K562 (cell line): ENCODE results near the gene GAPDHS. TPM values are rescaled to one million over a fixed set of nuclear protein-coding genes. Genes with fewer than 3 reads are reported as not detected.

Source experiments
- ATAC-seq: fragments of 200-7000 bp; cut with Tn5 transposase; 3 replicates; pipeline ENCODE4 v1.9.1; 2020; ENCODE audit warnings: moderate library complexity
- BruUV-seq: library from RNA; stranded (reverse); fragments of 400-500 nt; replicated peaks from 2 replicates; lab custom pipeline; 2021; lab: Mats Ljungman, UMichigan
- CTCF ChIA-PET: fragments of 300-600 bp; formaldehyde crosslinking; extraction: SDS; loops from one replicate; lab custom pipeline; 2021; ENCODE audit warnings: low intra/inter-chr PET ratio; lab: Yijun Ruan, JAX
- POLR2A ChIA-PET: fragments of 300-600, 350-650 bp; sonication (Branson Sonifier 250); formaldehyde crosslinking; extraction: SDS; loops from one replicate; lab custom pipeline; 2021; ENCODE audit warnings: antibody characterized with exemption, inconsistent platforms; lab: Yijun Ruan, JAX
- DNase-seq, 4 experiments: peaks; one replicate each; pipeline versions ENCODE4 v3.0.0 to v3.0.0-alpha.2; 2011 to 2018; ENCODE audit warnings: low spot score in 3 of 4, mixed read lengths in 3 of 4; ENCODE audit errors: extremely low read depth in 1 of 4
- FAIRE-seq: peaks from 2 replicates; lab custom pipeline; 2011; peaks lifted over from hg19 to GRCh38; lab: Jason Lieb, UNC
- H2AFZ ChIP-seq: 2 replicates; pipeline ENCODE4 v1.6.0; 2011; ENCODE audit warnings: low read depth, low read length, control low read depth, inconsistent platforms
- H3K27ac ChIP-seq: fragments of 200-600 bp; 3 replicates; pipeline ENCODE4 v1.8.0; 2011; ENCODE audit warnings: low read depth, mild to moderate bottlenecking, control low read depth, inconsistent platforms, low read length, moderate library complexity, mixed read lengths; ENCODE audit errors: extremely low read depth
- H3K27me3 ChIP-seq, 2 experiments: fragments of 300-600 bp in 1 of 2; 2 replicates in 1 of 2; 3 replicates in 1 of 2; pipeline versions ENCODE4 v1.6.0 to v1.8.0; 2011; ENCODE audit warnings: inconsistent platforms in 2 of 2, low read length in 2 of 2, mild to moderate bottlenecking in 1 of 2, mixed read lengths in 1 of 2, moderate library complexity in 1 of 2; ENCODE audit not compliant: control insufficient read depth in 2 of 2, insufficient read depth in 2 of 2
- H3K36me3 ChIP-seq: fragments of 300-600 bp; 3 replicates; pipeline ENCODE4 v1.8.0; 2011; ENCODE audit warnings: mild to moderate bottlenecking, low read length, inconsistent platforms; ENCODE audit not compliant: control insufficient read depth, insufficient read depth
- H3K4me1 ChIP-seq, 2 experiments: fragments of 200-600 bp in 1 of 2; replicated peaks in 1 of 2; 2 replicates in 1 of 2; 3 replicates in 1 of 2; pipeline versions ENCODE4 v1.5.1 to v1.8.0; 2011; ENCODE audit warnings: inconsistent platforms in 2 of 2, low read length in 2 of 2, mild to moderate bottlenecking in 1 of 2, mixed read lengths in 1 of 2, moderate library complexity in 1 of 2; ENCODE audit not compliant: control insufficient read depth in 2 of 2, insufficient read depth in 2 of 2
- H3K4me2 ChIP-seq: 2 replicates; pipeline ENCODE4 v1.6.1; 2011; ENCODE audit warnings: low read length, control low read depth, inconsistent platforms, mixed read lengths; ENCODE audit not compliant: insufficient read depth
- H3K4me3 ChIP-seq: fragments of 200-600 bp; sonication (generic), shearing (Covaris generic); 2 replicates; pipeline ENCODE4 v1.5.1; 2016; ENCODE audit warnings: control low read depth, inconsistent platforms
- H3K79me2 ChIP-seq: fragments of 200-600 bp; 3 replicates; pipeline ENCODE4 v1.8.0; 2011; ENCODE audit warnings: low read length, inconsistent platforms; ENCODE audit not compliant: control insufficient read depth, insufficient read depth
- H3K9ac ChIP-seq, 2 experiments: 2 replicates each; pipeline versions ENCODE4 v1.6.0 to v1.6.1; 2011; ENCODE audit warnings: low read depth in 2 of 2, low read length in 2 of 2, control low read depth in 1 of 2, inconsistent platforms in 1 of 2, mild to moderate bottlenecking in 1 of 2, mixed read lengths in 1 of 2; ENCODE audit not compliant: insufficient read depth in 1 of 2
- H3K9me1 ChIP-seq: one replicate; pipeline ENCODE4 v1.6.0; 2011; ENCODE audit warnings: inconsistent platforms, mild to moderate bottlenecking, low read length, moderate library complexity; ENCODE audit not compliant: control insufficient read depth, insufficient read depth
- H3K9me3 ChIP-seq: replicated peaks from 2 replicates; pipeline ENCODE4 v1.5.1; 2011; ENCODE audit warnings: low read depth, low read length, inconsistent platforms; ENCODE audit not compliant: control insufficient read depth, insufficient read depth
- H4K20me1 ChIP-seq: replicated peaks from 2 replicates; pipeline ENCODE4 v1.6.1; 2011; ENCODE audit warnings: low read length, inconsistent platforms, mixed read lengths; ENCODE audit not compliant: control insufficient read depth, insufficient read depth
- CBX8 ChIP-seq: fragments of 200-600 bp; sonication (generic); IDR thresholded peaks from 2 replicates; pipeline ENCODE4 v1.6.1; 2012; ENCODE audit warnings: borderline replicate concordance, mixed run types, low read depth, mild to moderate bottlenecking, moderate library complexity, mixed read lengths, low read length, control low read depth, inconsistent platforms; ENCODE audit not compliant: poor library complexity, severe bottlenecking; ENCODE audit errors: extremely low read depth
- EHMT2 ChIP-seq: fragments of 450-650 bp; IDR thresholded peaks from 2 replicates; pipeline ENCODE4 v1.6.1; 2018; ENCODE audit warnings: antibody characterized with exemption
- ESRRA ChIP-seq: fragments of 450-650 bp; IDR thresholded peaks from 2 replicates; pipeline ENCODE4 v1.6.1; 2014; ENCODE audit warnings: low read depth, mild to moderate bottlenecking, moderate library complexity, borderline replicate concordance
- ESRRB ChIP-seq: fragments of 250-450 bp; sonication (Bioruptor Pico); IDR thresholded peaks from 2 replicates; pipeline ENCODE4 v1.5.0; 2020; ENCODE audit warnings: mild to moderate bottlenecking, moderate library complexity, borderline replicate concordance
- HNRNPLL ChIP-seq: fragments of 200-400 bp; formaldehyde crosslinking; IDR thresholded peaks from 2 replicates; pipeline ENCODE4 v1.6.1; 2017; ENCODE audit warnings: low read length, low read depth, mild to moderate bottlenecking; ENCODE audit not compliant: poor library complexity, severe bottlenecking
- MYBL2 ChIP-seq, 2 experiments: fragments of 450-650 bp in 1 of 2; sonication (generic) in 1 of 2; formaldehyde crosslinking in 1 of 2; IDR thresholded peaks; 2 replicates each; pipeline versions ENCODE4 v1.6.1 to v1.8.1; 2017 to 2022; ENCODE audit warnings: borderline replicate concordance in 1 of 2, inconsistent platforms in 1 of 2, low read depth in 1 of 2, mild to moderate bottlenecking in 1 of 2, missing genetic modification reagents in 1 of 2, moderate library complexity in 1 of 2
- PATZ1 ChIP-seq: fragments of 250-450 bp; sonication (Bioruptor Pico); IDR thresholded peaks from 2 replicates; pipeline ENCODE4 v1.5.0; 2020; ENCODE audit warnings: mild to moderate bottlenecking, borderline replicate concordance
- POLR2G ChIP-seq: fragments of 200-400 bp; formaldehyde crosslinking; IDR thresholded peaks from 2 replicates; pipeline ENCODE4 v1.6.1; 2017; ENCODE audit warnings: low read depth, mild to moderate bottlenecking, antibody characterized with exemption, low read length, moderate library complexity
- RBM25 ChIP-seq: fragments of 200-400 bp; formaldehyde crosslinking; IDR thresholded peaks from 2 replicates; pipeline ENCODE4 v1.6.1; 2018; ENCODE audit warnings: low read length, low read depth, moderate library complexity; ENCODE audit not compliant: severe bottlenecking
- TBL1XR1 ChIP-seq, 2 experiments: IDR thresholded peaks; 2 replicates each; pipeline ENCODE4 v1.6.1; 2012; ENCODE audit warnings: improper control_type of control experiment in 2 of 2, low read length in 2 of 2, mild to moderate bottlenecking in 1 of 2
- TEAD4 ChIP-seq, 2 experiments: sonication (generic) in 1 of 2; formaldehyde crosslinking in 1 of 2; IDR thresholded peaks; 2 replicates each; pipeline versions ENCODE4 v1.6.1 to v1.8.0; 2012 to 2022; ENCODE audit warnings: borderline replicate concordance in 1 of 2, inconsistent platforms in 1 of 2, low read length in 1 of 2, mild to moderate bottlenecking in 1 of 2, missing genetic modification reagents in 1 of 2
- TSC22D4 ChIP-seq: fragments of 450-650 bp; IDR thresholded peaks from 2 replicates; pipeline ENCODE4 v1.6.1; 2016; ENCODE audit warnings: missing genetic modification characterization, missing biosample characterization, control low read depth
- YBX1 ChIP-seq: fragments of 450-650 bp; IDR thresholded peaks from 2 replicates; pipeline ENCODE4 v1.7.1; 2016; ENCODE audit warnings: mild to moderate bottlenecking
- ZFP36 ChIP-seq: fragments of 150-350 bp; IDR thresholded peaks from 2 replicates; pipeline ENCODE4 v1.6.1; 2018; ENCODE audit warnings: low read length, low read depth; ENCODE audit not compliant: partially characterized antibody
- ZNF263 ChIP-seq: sonication (generic); formaldehyde crosslinking; IDR thresholded peaks from 2 replicates; pipeline ENCODE4 v1.8.0; 2022; ENCODE audit warnings: mild to moderate bottlenecking, missing genetic modification reagents, borderline replicate concordance
- ZNF589 ChIP-seq: fragments of 200-800 bp; sonication (Bioruptor generic); IDR thresholded peaks from 2 replicates; pipeline ENCODE4 v1.6.1; 2016; ENCODE audit warnings: low read depth, missing genetic modification characterization, missing compliant biosample characterization
- WGBS: fragments of 100-300 bp; shearing (Covaris generic); methylation state at CpG from one replicate; pipeline ENCODE4 v1.1.6; 2016; ENCODE audit warnings: low coverage, mixed read lengths; ENCODE audit not compliant: insufficient coverage; ENCODE audit errors: missing lambda C conversion rate; 5-methylcytosine and 5-hydroxymethylcytosine counted together
- in situ Hi-C: fragments of 300-500 bp; cut with MboI; formaldehyde crosslinking; loops from 4 replicates; pipeline ENCODE4 v1.15.0; 2018; ENCODE audit warnings: inconsistent platforms, mixed read lengths
- intact Hi-C: fragments of 100-400 bp; cut with micrococcal nuclease; formaldehyde crosslinking; loops from 2 replicates; pipeline ENCODE4 v1.14.2; 2022
- polyA plus RNA-seq, 8 experiments: library from polyadenylated mRNA; depleted of rRNA in 4 of 8; stranded (reverse) in 5 of 8; unstranded in 3 of 8; fragments of >200 nt; fragmentation: Nextera tagmentation in 2 of 8; fragmentation: Illumina TruSeq in 1 of 8; extraction: Ambion mirVana in 2 of 8; extraction: Trizol in 1 of 8; gene quantifications; 2 replicates each; pipeline versions ENCODE4 v1.2.1 to v1.2.3, GENCODE V29; 2011 to 2014; ENCODE audit warnings: inconsistent platforms in 1 of 8, missing spikeins in 1 of 8
- total RNA-seq, 7 experiments: library from RNA; depleted of rRNA in 6 of 7; stranded (reverse); fragments of >200 nt in 6 of 7; fragmentation: Illumina TruSeq in 2 of 7; extraction: Trizol in 2 of 7; gene quantifications; 2 replicates each; pipeline versions ENCODE4 v1.2.1 to v1.2.3, GENCODE V29; 2011 to 2021; ENCODE audit warnings: low replicate concordance in 1 of 7

Gene GAPDHS
- total and polyA plus RNA-seq, 9 of the 15 experiments (the other 6 are each of a cell fraction or from before 2014, with no cell fraction given): 0.08 to 0.12 TPM; not detected in 7

- Histone ChIP-seq H3K79me2 (no peaks in the 10 kb centered on the region), H3K9me1 (peaks cover 2% of the 10 kb centered on the region), H3K4me3 (no peak overlapping the region), H3K9ac (peak overlapping the region in 1 of 2 experiments; percentile 63; a peak in 1 of 4 replicates), H2AFZ (no peak overlapping the region), H3K36me3 (no peaks in the 10 kb centered on the region), H3K9me3 (no peaks in the 10 kb centered on the region), H3K4me2 (peak overlapping the region; percentile 1; the same call in 1 of the 2 replicates), H3K27ac (no peak overlapping the region), H3K27me3 (peaks cover 66 to 88% of the 10 kb centered on the region in 2 experiments), H3K4me1 (peaks cover 0 to 36% of the 10 kb centered on the region in 2 experiments; a peak in 4 of 5 replicates), H4K20me1 (peaks cover 22% of the 10 kb centered on the region)
- BruUV-seq: no TSS peak
- ChIA-PET CTCF (interaction anchor here (0.6 to 1.1 kb wide), 2 partner anchors 206 to 207 kb away, joined by 3 read pairs; partner anchors contain the start of gene KMT2B), POLR2A (interaction anchor here (0.6 to 1.3 kb wide), 7 partner anchors 9 to 385 kb away, joined by 3 to 5 read pairs (median 3); no protein-coding TSS in a partner anchor)
- DNase-seq: peak; percentile 81 to 93 (median 90)
- intact Hi-C loops (no loop called here), in situ Hi-C loops (no loop called here)
- WGBS: 1% methylated on average over 39 of the region's 39 CpGs
- peak; percentile 93 for ATAC-seq
- peak; percentile 61 for FAIRE-seq
- TF ChIP-seq HNRNPLL (no peak), YBX1 (no peak), ZFP36 (no peak), RBM25 (no peak), TBL1XR1 (IDR thresholded peaks at IDR 0.05; ENCODE audit: low read length in 2 of 2) (no peak), MYBL2 (IDR thresholded peaks at IDR 0.05; ENCODE audit: low read depth) (no peak), MYBL2 (CRISPR knock-in tag; IDR thresholded peaks at IDR 0.05; ENCODE audit: borderline replicate concordance) (no peak), CBX8 (no peak), PATZ1 (CRISPR knock-in tag) (no peak), EHMT2 (no peak), ZNF589 (CRISPR knock-in tag) (no peak), ESRRB (CRISPR knock-in tag) (no peak), ESRRA (no peak), POLR2G (no peak), TEAD4 (IDR thresholded peaks at IDR 0.05; ENCODE audit: low read length) (peak; percentile 82), TEAD4 (CRISPR knock-in tag; IDR thresholded peaks at IDR 0.05; ENCODE audit: borderline replicate concordance) (no peak), TSC22D4 (tag) (no peak), ZNF263 (CRISPR knock-in tag) (peak; percentile 41; the same call in 1 of the 2 replicates)
Measured at GRCh38 chr19:35509861-35510625, 23.2 kb upstream of the GAPDHS start.
